C4-2B (cell line): ENCODE results near the gene IQGAP2.

Experiments used
- CTCF ChIP-seq: fragments of 450-650 bp; conservative IDR thresholded peaks from 2 replicates; pipeline ENCODE4 v1.5.1; 2017; ENCODE audit warnings: mild to moderate bottlenecking
- ZFX ChIP-seq: fragments of 450-650 bp; IDR thresholded peaks from 2 replicates; pipeline ENCODE4 v1.6.1; 2017

DNA sequence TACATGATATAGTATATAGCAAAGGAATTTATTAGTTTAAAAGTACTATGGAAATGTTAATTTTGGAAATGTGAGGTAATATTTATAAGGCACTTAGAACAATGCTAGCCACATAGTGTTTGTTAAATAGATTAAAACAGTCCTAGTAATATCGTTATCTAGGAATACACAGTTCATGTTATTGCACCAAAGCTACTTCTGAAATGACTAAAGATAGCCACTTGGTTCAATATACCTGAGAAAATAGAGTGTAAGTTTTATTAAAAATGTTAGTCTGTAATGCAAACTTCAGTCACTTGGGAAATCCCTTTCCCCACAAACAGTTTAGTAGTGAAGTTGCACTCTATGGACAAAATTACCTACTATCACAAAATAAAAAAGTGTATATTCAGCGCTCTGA, 297.5 kb downstream of the IQGAP2 start:
- no peak for TF ChIP-seq CTCF
- no peak for TF ChIP-seq ZFX
